SK-N-SH (cell line): ENCODE measurements around the gene CSKMT. TPM values are rescaled to one million over a fixed set of nuclear protein-coding genes. Genes with fewer than 3 reads are reported as not detected.

ENCODE experiments used
- CTCF ChIA-PET: fragments of 300-600, 350-600 bp; formaldehyde crosslinking; extraction: SDS; loops from one replicate; lab custom pipeline; 2021; lab: Yijun Ruan, JAX
- POLR2A ChIA-PET: fragments of 350-600 bp; sonication (Branson Sonifier 250); formaldehyde crosslinking; extraction: SDS; loops from one replicate; lab custom pipeline; 2020; ENCODE audit warnings: antibody characterized with exemption, inconsistent platforms; lab: Yijun Ruan, JAX
- DNase-seq: peaks from one replicate; pipeline ENCODE4 v3.0.0; 2012
- H2AFZ ChIP-seq: fragments of 200-600 bp; sonication (generic); 2 replicates; pipeline ENCODE4 v1.8.1; 2016; ENCODE audit warnings: antibody characterized with exemption, mild to moderate bottlenecking, low read depth
- H3F3A ChIP-seq: fragments of 200-600 bp; sonication (generic); replicated peaks from 2 replicates; pipeline ENCODE3; 2016; ENCODE audit warnings: antibody characterized with exemption, mild to moderate bottlenecking; ENCODE audit not compliant: insufficient read depth
- H3K27ac ChIP-seq, 2 experiments: fragments of 200-500 bp in 1 of 2; fragments of 200-600 bp in 1 of 2; sonication (Bioruptor generic) in 1 of 2; sonication (generic), shearing (Covaris generic) in 1 of 2; 2 replicates each; pipeline versions ENCODE4 v1.5.1 to v1.6.1; 2014 to 2016; ENCODE audit warnings: low read depth in 2 of 2, inconsistent platforms in 1 of 2, low read length in 1 of 2, mild to moderate bottlenecking in 1 of 2, mixed read lengths in 1 of 2
- H3K27me3 ChIP-seq: fragments of 200-600 bp; sonication (generic), shearing (Covaris generic); 2 replicates; pipeline ENCODE4 v1.6.1; 2016; ENCODE audit warnings: mixed run types; ENCODE audit not compliant: insufficient read depth
- H3K36me3 ChIP-seq, 2 experiments: fragments of 200-500 bp in 1 of 2; fragments of 200-600 bp in 1 of 2; sonication (Bioruptor generic) in 1 of 2; sonication (generic) in 1 of 2; replicated peaks in 1 of 2; 2 replicates each; pipeline versions ENCODE3 to v1.5.1; 2014 to 2016; ENCODE audit warnings: low read length in 1 of 2, mild to moderate bottlenecking in 1 of 2; ENCODE audit not compliant: insufficient read depth in 2 of 2, control insufficient read depth in 1 of 2
- H3K4me1 ChIP-seq, 2 experiments: fragments of 200-500 bp in 1 of 2; fragments of 200-600 bp in 1 of 2; sonication (Bioruptor generic) in 1 of 2; sonication (generic), shearing (Covaris generic) in 1 of 2; 2 replicates each; pipeline versions ENCODE4 v1.5.1 to v1.6.1; 2014 to 2016; ENCODE audit warnings: low read depth in 1 of 2, low read length in 1 of 2, mixed run types in 1 of 2; ENCODE audit not compliant: insufficient read depth in 2 of 2, control insufficient read depth in 1 of 2
- H3K4me2 ChIP-seq: fragments of 200-600 bp; sonication (generic), shearing (Covaris generic); 2 replicates; pipeline ENCODE4 v1.6.1; 2017; ENCODE audit warnings: mixed run types
- H3K4me3 ChIP-seq, 2 experiments: fragments of 200-500 bp in 1 of 2; fragments of 200-600 bp in 1 of 2; sonication (Bioruptor generic) in 1 of 2; sonication (generic), shearing (Covaris generic) in 1 of 2; 2 replicates each; pipeline versions ENCODE4 v1.5.1 to v1.8.1; 2014 to 2016; ENCODE audit warnings: low read depth in 2 of 2, inconsistent platforms in 1 of 2, low read length in 1 of 2, mild to moderate bottlenecking in 1 of 2, mixed read lengths in 1 of 2, moderate library complexity in 1 of 2
- H3K79me2 ChIP-seq: fragments of 200-600 bp; sonication (generic); 2 replicates; pipeline ENCODE4 v1.8.1; 2017; ENCODE audit warnings: mild to moderate bottlenecking; ENCODE audit not compliant: insufficient read depth
- H3K9ac ChIP-seq: fragments of 200-600 bp; sonication (generic); 2 replicates; pipeline ENCODE4 v1.6.1; 2017; ENCODE audit warnings: mixed run types
- H3K9me2 ChIP-seq: fragments of 200-600 bp; sonication (generic); 2 replicates; pipeline ENCODE4 v1.6.1; 2017; ENCODE audit warnings: mixed run types
- H3K9me3 ChIP-seq: fragments of 200-600 bp; sonication (generic); 2 replicates; pipeline ENCODE4 v1.6.1; 2017; ENCODE audit warnings: mixed run types, mild to moderate bottlenecking, moderate library complexity
- H4K20me1 ChIP-seq: fragments of 200-600 bp; sonication (generic); 2 replicates; pipeline ENCODE4 v1.6.1; 2017; ENCODE audit warnings: mild to moderate bottlenecking, mixed run types; ENCODE audit not compliant: insufficient read depth
- ELF1 ChIP-seq: IDR thresholded peaks from 2 replicates; pipeline ENCODE4 v1.4.0; 2012
- EP300 ChIP-seq, 2 experiments: IDR thresholded peaks; 2 replicates each; pipeline versions ENCODE4 v1.4.0 to v1.6.1; 2012; ENCODE audit warnings: borderline replicate concordance in 1 of 2, low read depth in 1 of 2, low read length in 1 of 2
- EZH2phosphoT487 ChIP-seq: fragments of 200-600 bp; sonication (generic); IDR thresholded peaks from 2 replicates; pipeline ENCODE4 v1.6.1; 2017; ENCODE audit warnings: low read depth, mixed run types, mild to moderate bottlenecking, antibody characterized with exemption, moderate library complexity, borderline replicate concordance
- FOXM1 ChIP-seq: IDR thresholded peaks from 2 replicates; pipeline ENCODE4 v1.4.0; 2012; ENCODE audit warnings: low read depth, mild to moderate bottlenecking
- GABPA ChIP-seq: IDR thresholded peaks from 2 replicates; pipeline ENCODE4 v1.4.0; 2012; ENCODE audit warnings: low read depth, mild to moderate bottlenecking
- GATA2 ChIP-seq: sonication (generic); formaldehyde crosslinking; IDR thresholded peaks from 2 replicates; pipeline ENCODE4 v1.5.0; 2020; ENCODE audit warnings: mild to moderate bottlenecking, missing genetic modification reagents
- JUND ChIP-seq: IDR thresholded peaks from 2 replicates; pipeline ENCODE4 v1.4.0; 2012
- MEF2A ChIP-seq: IDR thresholded peaks from 2 replicates; pipeline ENCODE4 v1.4.0; 2012; ENCODE audit warnings: low read depth, borderline replicate concordance
- PBX3 ChIP-seq: IDR thresholded peaks from 2 replicates; pipeline ENCODE4; 2012
- RAD21 ChIP-seq: IDR thresholded peaks from 2 replicates; pipeline ENCODE4 v1.6.1; 2012; ENCODE audit warnings: mild to moderate bottlenecking, low read length
- REST ChIP-seq: IDR thresholded peaks from 2 replicates; pipeline ENCODE4 v1.6.1; 2012; ENCODE audit warnings: mild to moderate bottlenecking, low read depth, low read length, moderate library complexity
- RXRA ChIP-seq: IDR thresholded peaks from 2 replicates; pipeline ENCODE4 v1.4.0; 2012; ENCODE audit warnings: low read depth, mild to moderate bottlenecking, borderline replicate concordance
- SMC3 ChIP-seq: IDR thresholded peaks from 2 replicates; pipeline ENCODE4 v1.6.1; 2012; ENCODE audit warnings: low read depth, low read length, improper control_type of control experiment
- USF2 ChIP-seq: fragments of 150-350 bp; IDR thresholded peaks from 2 replicates; pipeline ENCODE4 v1.6.1; 2017; ENCODE audit warnings: antibody characterized with exemption, low read length, low read depth, borderline replicate concordance
- YY1 ChIP-seq: IDR thresholded peaks from 2 replicates; pipeline ENCODE4 v1.4.0; 2012; ENCODE audit warnings: low read depth, mild to moderate bottlenecking
- WGBS: methylation state at CpG from one replicate; pipeline ENCODE4 v1.1.6; 2017; ENCODE audit warnings: low lambda C conversion rate; 5-methylcytosine and 5-hydroxymethylcytosine counted together
- polyA plus RNA-seq, 3 experiments: library from polyadenylated mRNA; depleted of rRNA; stranded (reverse); fragments of >200 nt; gene quantifications; 2 replicates each; pipeline ENCODE4 v1.2.3, GENCODE V29; 2012
- TF ChIP-seq, protein P1 (sequence below): fragments of 200-600 bp; sonication (generic); IDR thresholded peaks from 2 replicates; pipeline ENCODE4 v1.6.1; 2017; ENCODE audit warnings: antibody characterized with exemption, mild to moderate bottlenecking, moderate library complexity
- TF ChIP-seq, protein P2 (sequence below): IDR thresholded peaks from 2 replicates; pipeline ENCODE4 v1.4.0; 2012; ENCODE audit warnings: low read depth, borderline replicate concordance

The CSKMT gene
- polyA plus RNA-seq, 1 of the 3 experiments (the other 2 are of a cell fraction), result 11.1 TPM

DNA sequence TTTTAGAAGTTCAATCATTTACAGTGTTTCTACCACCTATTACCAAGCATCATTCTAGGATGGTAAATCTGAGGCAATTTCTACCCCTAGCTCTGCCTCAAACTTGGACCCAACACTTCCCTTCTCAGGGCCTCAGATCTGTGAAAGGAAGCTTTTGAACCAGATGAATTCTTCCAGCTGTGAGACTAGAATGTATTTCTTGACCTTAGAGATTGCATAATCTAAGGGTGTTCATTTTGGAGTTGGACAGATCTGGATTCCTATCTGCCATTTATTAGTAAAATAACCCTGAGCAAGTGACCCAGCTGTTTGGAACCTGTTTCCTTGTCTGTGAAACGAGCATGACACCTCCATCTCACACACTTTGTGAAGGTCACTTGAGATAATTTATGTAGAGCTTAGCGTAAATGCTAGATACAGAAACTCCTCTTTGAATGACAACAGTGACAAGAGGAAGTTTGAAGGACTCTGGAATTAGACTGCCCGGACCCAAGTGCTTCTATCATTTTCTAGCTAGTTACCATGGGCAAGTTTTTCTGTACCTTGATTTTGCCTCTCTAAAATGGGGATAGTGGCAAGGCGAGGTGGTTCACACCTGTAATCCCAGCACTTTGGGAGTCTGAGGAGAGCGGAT, 8.2 kb upstream of the CSKMT start:
- no peaks in the 10 kb centered on the region for H3K9me2 ChIP-seq
- no peak overlapping the region for H3K27ac ChIP-seq
- H3K27me3 ChIP-seq, result no peaks in the 10 kb centered on the region
- H3K9ac ChIP-seq, result no peak overlapping the region
- 86% methylated on average over 5 of the region's 5 CpGs for WGBS
- peaks cover 12% of the 10 kb centered on the region for H3K79me2 ChIP-seq
- H3K9me3 ChIP-seq, result no peaks in the 10 kb centered on the region
- H4K20me1 ChIP-seq, result no peaks in the 10 kb centered on the region
- TF ChIP-seq EZH2phosphoT487, result no peak
- TF ChIP-seq REST, result no peak
- no peak for TF ChIP-seq USF2
- no peak for TF ChIP-seq YY1
- no peak for TF ChIP-seq FOXM1
- TF ChIP-seq RAD21, result no peak
- TF ChIP-seq SMC3, result no peak
- no peak for TF ChIP-seq GABPA
- no peak for TF ChIP-seq PBX3
- no peak for TF ChIP-seq RXRA
- TF ChIP-seq, protein P1, sequence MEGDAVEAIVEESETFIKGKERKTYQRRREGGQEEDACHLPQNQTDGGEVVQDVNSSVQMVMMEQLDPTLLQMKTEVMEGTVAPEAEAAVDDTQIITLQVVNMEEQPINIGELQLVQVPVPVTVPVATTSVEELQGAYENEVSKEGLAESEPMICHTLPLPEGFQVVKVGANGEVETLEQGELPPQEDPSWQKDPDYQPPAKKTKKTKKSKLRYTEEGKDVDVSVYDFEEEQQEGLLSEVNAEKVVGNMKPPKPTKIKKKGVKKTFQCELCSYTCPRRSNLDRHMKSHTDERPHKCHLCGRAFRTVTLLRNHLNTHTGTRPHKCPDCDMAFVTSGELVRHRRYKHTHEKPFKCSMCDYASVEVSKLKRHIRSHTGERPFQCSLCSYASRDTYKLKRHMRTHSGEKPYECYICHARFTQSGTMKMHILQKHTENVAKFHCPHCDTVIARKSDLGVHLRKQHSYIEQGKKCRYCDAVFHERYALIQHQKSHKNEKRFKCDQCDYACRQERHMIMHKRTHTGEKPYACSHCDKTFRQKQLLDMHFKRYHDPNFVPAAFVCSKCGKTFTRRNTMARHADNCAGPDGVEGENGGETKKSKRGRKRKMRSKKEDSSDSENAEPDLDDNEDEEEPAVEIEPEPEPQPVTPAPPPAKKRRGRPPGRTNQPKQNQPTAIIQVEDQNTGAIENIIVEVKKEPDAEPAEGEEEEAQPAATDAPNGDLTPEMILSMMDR, result no peak
- TF ChIP-seq MEF2A, result no peak
- TF ChIP-seq GATA2 (CRISPR knock-in tag), result no peak
- TF ChIP-seq, protein P2, sequence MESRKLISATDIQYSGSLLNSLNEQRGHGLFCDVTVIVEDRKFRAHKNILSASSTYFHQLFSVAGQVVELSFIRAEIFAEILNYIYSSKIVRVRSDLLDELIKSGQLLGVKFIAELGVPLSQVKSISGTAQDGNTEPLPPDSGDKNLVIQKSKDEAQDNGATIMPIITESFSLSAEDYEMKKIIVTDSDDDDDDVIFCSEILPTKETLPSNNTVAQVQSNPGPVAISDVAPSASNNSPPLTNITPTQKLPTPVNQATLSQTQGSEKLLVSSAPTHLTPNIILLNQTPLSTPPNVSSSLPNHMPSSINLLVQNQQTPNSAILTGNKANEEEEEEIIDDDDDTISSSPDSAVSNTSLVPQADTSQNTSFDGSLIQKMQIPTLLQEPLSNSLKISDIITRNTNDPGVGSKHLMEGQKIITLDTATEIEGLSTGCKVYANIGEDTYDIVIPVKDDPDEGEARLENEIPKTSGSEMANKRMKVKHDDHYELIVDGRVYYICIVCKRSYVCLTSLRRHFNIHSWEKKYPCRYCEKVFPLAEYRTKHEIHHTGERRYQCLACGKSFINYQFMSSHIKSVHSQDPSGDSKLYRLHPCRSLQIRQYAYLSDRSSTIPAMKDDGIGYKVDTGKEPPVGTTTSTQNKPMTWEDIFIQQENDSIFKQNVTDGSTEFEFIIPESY, result no peak
- TF ChIP-seq EP300 (IDR thresholded peaks at IDR 0.05; ENCODE audit: borderline replicate concordance in 1 of 2, low read depth in 1 of 2, low read length in 1 of 2), result no peak
- no peak for TF ChIP-seq ELF1
- TF ChIP-seq JUND, result no peak
- CTCF ChIA-PET, result interaction anchor here (0.9 to 1.5 kb wide), 4 partner anchors 20 to 262 kb away, joined by 3 read pairs; no protein-coding TSS in a partner anchor
- H3K4me2 ChIP-seq, result no peak overlapping the region
- POLR2A ChIA-PET, result interaction anchor here (1.3 to 2.9 kb wide), 3 partner anchors 8 to 65 kb away, joined by 3 to 11 read pairs (median 11); partner anchors contain the start of genes C11orf98, CSKMT, LBHD1 and TUT1
- no peak overlapping the region for H2AFZ ChIP-seq
- no peak for DNase-seq
- peaks cover under 1 to 4% of the 10 kb centered on the region in 2 experiments; a peak in 2 of 4 replicates for H3K4me1 ChIP-seq
- H3F3A ChIP-seq, result peaks cover 14% of the 10 kb centered on the region
- peaks cover 0 to 14% of the 10 kb centered on the region in 2 experiments for H3K36me3 ChIP-seq
- no peak overlapping the region for H3K4me3 ChIP-seq
